ENCODE results near the gene HERPUD2.

Gene HERPUD2

DNA sequence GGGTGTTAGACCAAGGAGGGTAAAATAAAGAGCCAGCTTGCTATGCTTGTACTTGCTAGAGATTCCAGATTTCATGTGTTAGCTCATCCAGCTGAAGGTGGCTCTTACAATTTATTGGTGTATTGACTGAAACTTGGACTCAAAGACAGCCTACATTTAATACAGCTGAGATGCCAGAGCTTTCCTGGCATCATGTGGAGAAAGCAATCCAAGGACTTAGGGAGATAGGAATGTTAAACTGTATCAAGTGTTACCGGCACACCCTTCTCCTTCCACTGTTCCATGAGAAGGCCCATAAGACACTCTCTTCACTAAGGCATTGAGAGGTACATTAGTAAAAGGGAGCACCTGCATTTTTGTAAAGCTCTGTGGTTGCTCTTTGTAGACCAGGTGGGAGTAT lies 9.3 kb upstream of the HERPUD2 start:
- H3K27ac ChIP-seq (ENCODE audit: low read length) = no peak overlapping the region
- H3K9me3 ChIP-seq (ENCODE audit: insufficient read depth, low read length, severe bottlenecking) = no peaks in the 10 kb centered on the region
- TF ChIP-seq CTCF (IDR thresholded peaks at IDR 0.05; ENCODE audit: borderline replicate concordance, extremely low read depth, low read length, poor library complexity, severe bottlenecking) = no peak
- TF ChIP-seq EZH2 (IDR thresholded peaks at IDR 0.05; ENCODE audit: borderline replicate concordance, low read depth, low read length, severe bottlenecking) = no peak
- peaks cover 3% of the 10 kb centered on the region; the same call in 1 of the 2 replicates for H3K4me1 ChIP-seq (ENCODE audit: insufficient read depth, low read length)
- H3K4me3 ChIP-seq (ENCODE audit: low read depth in 1 of 2, low read length in 2 of 2) = no peak overlapping the region
- H3K9ac ChIP-seq (ENCODE audit: low read depth, low read length) = no peak overlapping the region
- no peak overlapping the region for H2AFZ ChIP-seq (ENCODE audit: low read depth, low read length)
- H3K79me2 ChIP-seq (ENCODE audit: insufficient read depth, low read length) = no peaks in the 10 kb centered on the region
- DNase-seq (no peak), ATAC-seq (ENCODE audit: insufficient read depth, low read depth) (no peak)
- H4K20me1 ChIP-seq (ENCODE audit: insufficient read depth, low read length) = no peaks in the 10 kb centered on the region
- no peak overlapping the region for H3K4me2 ChIP-seq (ENCODE audit: insufficient read depth, low read length)
- H3K36me3 ChIP-seq (ENCODE audit: insufficient read depth, low read length) = no peaks in the 10 kb centered on the region
- H3K27me3 ChIP-seq (ENCODE audit: insufficient read depth, low read length, poor library complexity) = no peaks in the 10 kb centered on the region

DNA sequence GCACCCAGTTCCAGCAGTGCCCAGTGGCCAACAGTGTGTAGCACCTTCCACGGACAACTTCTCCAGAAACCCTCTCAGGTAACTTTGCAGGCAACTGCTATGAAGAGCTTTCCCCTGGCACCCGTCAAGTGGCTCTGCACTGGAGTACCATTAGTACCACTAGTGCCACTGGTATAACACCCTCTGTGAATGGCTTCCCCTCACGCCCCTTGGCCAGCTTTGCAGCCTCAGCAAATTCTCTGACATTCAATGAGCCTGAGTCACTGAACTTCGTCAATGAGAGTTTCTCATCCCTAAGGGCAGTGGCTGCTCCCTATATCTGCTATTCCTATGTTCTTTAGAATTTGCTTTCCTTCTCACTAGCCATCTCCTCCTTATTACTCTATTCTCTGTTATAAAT lies 7.6 kb upstream of the HERPUD2 start:
- Histone ChIP-seq H3K27ac (ENCODE audit: low read length) (no peak overlapping the region), H3K79me2 (ENCODE audit: insufficient read depth, low read length) (no peaks in the 10 kb centered on the region), H2AFZ (ENCODE audit: low read depth, low read length) (no peak overlapping the region), H3K9ac (ENCODE audit: low read depth, low read length) (no peak overlapping the region), H3K36me3 (ENCODE audit: insufficient read depth, low read length) (no peaks in the 10 kb centered on the region), H3K4me2 (ENCODE audit: insufficient read depth, low read length) (no peak overlapping the region), H3K4me1 (ENCODE audit: insufficient read depth, low read length) (no peaks in the 10 kb centered on the region), H4K20me1 (ENCODE audit: insufficient read depth, low read length) (no peaks in the 10 kb centered on the region), H3K27me3 (ENCODE audit: insufficient read depth, low read length, poor library complexity) (no peaks in the 10 kb centered on the region), H3K9me3 (ENCODE audit: insufficient read depth, low read length, severe bottlenecking) (no peaks in the 10 kb centered on the region), H3K4me3 (ENCODE audit: low read depth in 1 of 2, low read length in 2 of 2) (no peak overlapping the region)
- TF ChIP-seq CTCF (IDR thresholded peaks at IDR 0.05; ENCODE audit: borderline replicate concordance, extremely low read depth, low read length, poor library complexity, severe bottlenecking) (no peak), EZH2 (IDR thresholded peaks at IDR 0.05; ENCODE audit: borderline replicate concordance, low read depth, low read length, severe bottlenecking) (no peak)
- DNase-seq (no peak), ATAC-seq (ENCODE audit: insufficient read depth, low read depth) (no peak)

- H3K27me3 ChIP-seq (ENCODE audit: insufficient read depth, low read length, poor library complexity) = no peaks in the 10 kb centered on the region
- no peaks in the 10 kb centered on the region for H4K20me1 ChIP-seq (ENCODE audit: insufficient read depth, low read length)
- DNase-seq (no peak), ATAC-seq (ENCODE audit: insufficient read depth, low read depth) (no peak)
- H3K4me2 ChIP-seq (ENCODE audit: insufficient read depth, low read length) = no peak overlapping the region
- no peaks in the 10 kb centered on the region for H3K9me3 ChIP-seq (ENCODE audit: insufficient read depth, low read length, severe bottlenecking)
- no peaks in the 10 kb centered on the region for H3K36me3 ChIP-seq (ENCODE audit: insufficient read depth, low read length)
- H3K79me2 ChIP-seq (ENCODE audit: insufficient read depth, low read length) = no peaks in the 10 kb centered on the region
- no peak overlapping the region for H3K4me3 ChIP-seq (ENCODE audit: low read depth in 1 of 2, low read length in 2 of 2)
- H2AFZ ChIP-seq (ENCODE audit: low read depth, low read length) = no peak overlapping the region
- no peak overlapping the region for H3K27ac ChIP-seq (ENCODE audit: low read length)
- no peak overlapping the region for H3K9ac ChIP-seq (ENCODE audit: low read depth, low read length)
- H3K4me1 ChIP-seq (ENCODE audit: insufficient read depth, low read length) = peaks cover 3% of the 10 kb centered on the region
- TF ChIP-seq CTCF (IDR thresholded peaks at IDR 0.05; ENCODE audit: borderline replicate concordance, extremely low read depth, low read length, poor library complexity, severe bottlenecking) = no peak
- TF ChIP-seq EZH2 (IDR thresholded peaks at IDR 0.05; ENCODE audit: borderline replicate concordance, low read depth, low read length, severe bottlenecking) = no peak
These were observed 6.5 kb upstream of the HERPUD2 start for GRCh38 chr7:35701287-35701900.
